Measurements from ENCODE around the gene RPL35. TPM values are rescaled to one million over a fixed set of nuclear protein-coding genes. Genes with fewer than 3 reads are reported as not detected.
A peak's percentile ranks its signal among the peaks of the same experiment; 100 is the strongest.

Gene RPL35
- total and polyA plus RNA-seq, 12 donors, result 598 to 3,743 (median 714) TPM

GRCh38 chr9:124870723-124871122 lies 9.0 kb upstream of the RPL35 start:
- 50 to 60% methylated on average over 6 of the region's 6 CpGs for whole genome bisulfite sequencing, 2 donors
- no peaks in the 10 kb centered on the region for H3K9me3 ChIP-seq
- peaks cover 0 to 46% (median 17%) of the 10 kb centered on the region in 9 donors for H3K36me3 ChIP-seq
- H3K4me1 ChIP-seq, result peaks cover 28 to 64% (median 56%) of the 10 kb centered on the region in 9 donors
- no peaks in the 10 kb centered on the region for H3K27me3 ChIP-seq
- DNase-seq (no peak), ATAC-seq (no peak)
- H3K4me3 ChIP-seq, result peak overlapping the region in 8 of 10 donors; percentile 83 to 99 (median 88)
- intact Hi-C loops (cut with DNase I), result loop anchor here in 2 of 10 donors (10.0 kb wide), 2 partner anchors 64 to 274 kb away; partner anchors contain the start of gene SCAI (in 1 of the 2)
- peak overlapping the region in 9 of 10 donors; percentile 94 to 98 (median 96) for H3K27ac ChIP-seq
- no peak for TF ChIP-seq CTCF (IDR thresholded peaks at IDR 0.05)

- intact Hi-C loops (cut with DNase I), result loop anchor here in 3 of 10 donors (5.0 to 10.0 kb wide), 3 partner anchors 65 to 275 kb away; partner anchors contain the start of genes GOLGA1 (in 1 of the 3) and SCAI (in 1 of the 3)
- peak in 1 of 2 donors; percentile 39 for DNase-seq
Measured at GRCh38 chr9:124869986-124870560, 8.3 kb upstream of the RPL35 start.

GRCh38 chr9:124869466-124869985 lies 7.8 kb upstream of the RPL35 start:
- Histone ChIP-seq H3K9me3 (no peaks in the 10 kb centered on the region), H3K36me3 (peaks cover 0 to 34% (median 7%) of the 10 kb centered on the region in 9 donors), H3K27me3 (no peaks in the 10 kb centered on the region), H3K4me1 (peaks cover 28 to 62% (median 56%) of the 10 kb centered on the region in 9 donors), H3K4me3 (peak overlapping the region; percentile 83 to 99 (median 92)), H3K27ac (peak overlapping the region; percentile 79 to 98 (median 96))
- DNase-seq, result no peak
- WGBS, 2 donors, result 0 to 1% methylated on average over 35 to 40 of the region's 41 CpGs
- peak; percentile 2 to 32 (median 6) for ATAC-seq
- TF ChIP-seq CTCF (IDR thresholded peaks at IDR 0.05), result no peak
- intact Hi-C loops (cut with DNase I), result loop anchor here in 1 of 10 donors (5.0 kb wide), 1 partner anchor 73 kb away; the partner anchor contains the start of gene GOLGA1

More at GRCh38 chr9:124869986-124870560, 8.3 kb upstream of the RPL35 start:
- Histone ChIP-seq H3K9me3 (no peaks in the 10 kb centered on the region), H3K4me3 (peak overlapping the region; percentile 83 to 99 (median 92)), H3K4me1 (peaks cover 28 to 64% (median 56%) of the 10 kb centered on the region in 9 donors), H3K27ac (peak overlapping the region; percentile 79 to 98 (median 96)), H3K27me3 (no peaks in the 10 kb centered on the region), H3K36me3 (peaks cover 0 to 39% (median 11%) of the 10 kb centered on the region in 9 donors)
- 10 to 11% methylated on average over 12 of the region's 12 CpGs for WGBS, 2 donors
- no peak for TF ChIP-seq CTCF (IDR thresholded peaks at IDR 0.05)
- ATAC-seq, result peak in 3 of 8 donors; percentile 4 to 29 (median 5)

Measured in heart right ventricle (tissue), 16 donors.